Subcutaneous adipose tissue (tissue), 4 donors: ENCODE measurements around the gene SPP2. TPM values are rescaled to one million over a fixed set of nuclear protein-coding genes. Genes with fewer than 3 reads are reported as not detected.

Experiments used
- total RNA-seq, 4 donors: library from RNA; depleted of rRNA; stranded (reverse); fragments of >200 nt; gene quantifications; one replicate each; pipeline ENCODE4 v1.1.0, GENCODE V29; 2016
- TF ChIP-seq, protein P1 (sequence below): fragments of 450-650 bp; IDR thresholded peaks from one replicate; pipeline ENCODE4 v1.5.1; 2016; ENCODE audit warnings: low read depth, mild to moderate bottlenecking, control low read depth, antibody characterized with exemption, moderate library complexity

SPP2 gene
- total RNA-seq, 4 donors from 2014 or later: not detected

DNA sequence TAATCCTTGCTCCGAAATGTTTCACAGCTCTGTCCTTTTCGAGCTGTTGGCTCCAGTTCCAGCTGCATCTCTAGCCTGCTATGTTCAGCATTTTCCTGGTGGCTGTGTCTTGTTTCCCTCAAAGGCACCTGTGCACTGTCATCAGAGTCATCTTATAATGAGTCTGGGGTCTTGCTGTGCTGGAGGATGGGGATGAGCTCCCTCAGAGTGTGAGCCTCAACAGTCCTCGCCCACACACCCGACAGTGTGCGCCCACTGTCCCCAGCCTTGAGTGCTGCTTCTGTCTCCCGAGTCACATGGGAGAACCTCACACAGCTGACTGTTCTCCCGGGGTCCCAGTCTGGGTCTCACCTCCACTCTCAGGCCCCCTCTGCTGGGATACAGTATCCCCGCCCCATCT lies 25.4 kb downstream of the SPP2 start:
- TF ChIP-seq, protein P1, sequence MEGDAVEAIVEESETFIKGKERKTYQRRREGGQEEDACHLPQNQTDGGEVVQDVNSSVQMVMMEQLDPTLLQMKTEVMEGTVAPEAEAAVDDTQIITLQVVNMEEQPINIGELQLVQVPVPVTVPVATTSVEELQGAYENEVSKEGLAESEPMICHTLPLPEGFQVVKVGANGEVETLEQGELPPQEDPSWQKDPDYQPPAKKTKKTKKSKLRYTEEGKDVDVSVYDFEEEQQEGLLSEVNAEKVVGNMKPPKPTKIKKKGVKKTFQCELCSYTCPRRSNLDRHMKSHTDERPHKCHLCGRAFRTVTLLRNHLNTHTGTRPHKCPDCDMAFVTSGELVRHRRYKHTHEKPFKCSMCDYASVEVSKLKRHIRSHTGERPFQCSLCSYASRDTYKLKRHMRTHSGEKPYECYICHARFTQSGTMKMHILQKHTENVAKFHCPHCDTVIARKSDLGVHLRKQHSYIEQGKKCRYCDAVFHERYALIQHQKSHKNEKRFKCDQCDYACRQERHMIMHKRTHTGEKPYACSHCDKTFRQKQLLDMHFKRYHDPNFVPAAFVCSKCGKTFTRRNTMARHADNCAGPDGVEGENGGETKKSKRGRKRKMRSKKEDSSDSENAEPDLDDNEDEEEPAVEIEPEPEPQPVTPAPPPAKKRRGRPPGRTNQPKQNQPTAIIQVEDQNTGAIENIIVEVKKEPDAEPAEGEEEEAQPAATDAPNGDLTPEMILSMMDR: no peak

DNA sequence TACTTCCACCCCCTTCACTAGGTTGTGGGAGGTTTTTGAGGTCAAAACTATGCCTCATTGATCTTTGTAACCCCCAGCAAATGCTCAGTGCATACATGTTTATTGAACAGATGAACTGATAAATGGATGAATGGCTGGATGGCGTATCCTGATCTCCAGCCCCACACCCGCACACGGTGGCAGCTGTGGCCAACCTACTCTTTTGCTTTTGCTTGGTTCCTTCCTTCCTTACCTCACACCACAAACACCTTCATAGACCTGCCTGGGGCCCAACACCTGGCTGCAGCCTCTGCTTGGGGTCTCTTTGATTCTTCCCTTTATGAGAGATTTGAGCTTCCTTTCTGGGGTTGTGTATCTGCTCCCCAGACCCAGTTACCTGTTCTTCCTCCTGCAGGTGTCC lies 25.9 kb downstream of the SPP2 start:
- TF ChIP-seq, protein P1: no peak

DNA sequence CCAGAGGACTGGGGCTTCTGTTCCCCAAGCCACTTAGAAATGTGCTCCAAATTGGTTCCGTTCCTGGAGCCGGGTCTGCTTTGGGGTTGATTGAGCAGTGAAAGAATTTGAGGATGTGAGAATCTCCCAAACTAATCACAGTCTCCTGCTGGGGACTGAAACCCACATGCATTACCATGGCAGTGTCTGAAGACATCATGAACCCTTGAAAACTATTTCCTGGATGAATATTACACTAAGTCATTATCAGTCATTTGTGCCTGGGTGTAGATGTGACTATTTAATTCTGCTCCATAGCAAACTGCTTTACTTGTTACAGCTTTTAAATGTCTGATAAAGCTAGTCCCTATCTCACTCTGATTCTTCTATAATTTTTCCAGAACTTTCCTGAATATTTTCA lies 27.6 kb downstream of the SPP2 start:
- TF ChIP-seq, protein P1: no peak

DNA sequence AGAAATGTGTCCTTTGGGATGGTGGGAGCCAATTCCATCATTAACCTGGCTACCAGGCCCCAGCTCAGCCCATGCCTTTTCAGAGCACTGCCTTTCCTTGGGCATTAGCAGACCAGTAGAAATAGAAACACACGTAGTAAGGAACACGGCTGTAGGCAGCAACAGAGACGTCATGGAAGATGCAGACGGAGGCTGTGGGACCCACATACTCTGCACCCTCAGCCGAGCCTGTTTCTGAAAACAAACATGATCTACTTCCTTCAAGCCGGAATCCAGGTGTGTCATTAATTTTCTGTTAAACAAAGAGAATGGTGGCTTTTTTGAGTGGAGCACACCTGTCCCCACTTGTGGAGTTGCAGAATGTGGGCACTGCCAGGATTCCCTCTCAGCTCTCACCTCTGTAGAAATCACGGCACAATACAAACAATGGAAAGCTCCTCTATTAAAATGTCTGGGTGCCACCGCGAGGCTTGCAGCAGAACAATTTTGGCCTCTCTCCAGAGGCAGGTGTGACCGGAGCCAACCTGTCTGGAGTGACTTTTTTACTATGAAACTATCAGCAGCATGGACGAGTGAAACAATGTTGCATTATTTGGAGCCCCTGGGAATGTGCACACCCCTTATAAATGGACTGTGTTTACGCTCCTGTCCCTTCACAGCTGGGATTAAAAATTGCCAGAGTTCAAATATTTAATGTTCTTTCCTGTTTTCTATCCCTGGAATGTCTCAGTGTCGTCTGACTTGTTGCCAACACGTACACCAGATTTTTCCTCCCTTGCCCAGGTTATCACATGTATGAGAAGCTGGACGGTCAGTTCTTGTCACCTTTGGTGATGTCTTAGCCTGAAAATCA lies 31.7 kb downstream of the SPP2 start:
- TF ChIP-seq, protein P1: no peak

DNA sequence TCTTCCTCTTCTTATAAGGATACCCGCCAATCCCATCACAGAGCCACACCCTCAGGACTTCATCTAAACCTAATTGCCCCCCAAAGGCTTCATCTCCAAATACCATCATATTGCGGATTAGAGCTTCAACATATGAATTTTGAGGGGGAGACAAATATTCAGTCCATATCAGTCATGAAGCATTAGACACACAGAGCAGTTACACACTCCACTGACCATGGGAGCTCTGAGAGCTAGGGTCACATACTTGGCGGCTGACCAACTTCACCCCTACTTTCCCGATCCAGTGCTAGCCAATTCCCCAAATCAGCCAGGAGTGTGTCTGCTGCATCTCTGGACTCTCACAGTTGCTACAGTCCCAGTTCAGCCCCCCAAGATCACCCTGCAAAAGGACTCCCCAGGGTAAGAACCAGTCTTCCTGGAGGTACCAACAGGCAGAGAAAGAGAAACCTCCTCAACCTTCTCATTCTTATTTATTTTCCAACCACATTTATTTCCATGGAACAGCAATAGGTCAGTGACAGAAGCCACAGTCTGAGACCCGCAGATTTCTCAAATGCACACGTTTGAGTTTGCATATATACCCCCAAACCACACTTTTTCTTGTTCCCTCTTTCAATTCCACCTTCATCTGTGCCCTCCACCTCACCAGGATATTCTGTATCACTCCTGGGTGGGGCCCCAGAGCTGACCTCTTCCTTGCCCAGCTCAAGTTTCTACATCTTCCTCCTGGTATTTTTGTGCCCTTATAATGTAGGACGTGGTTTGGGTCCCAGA lies 33.3 kb downstream of the SPP2 start:
- TF ChIP-seq, protein P1: no peak

DNA sequence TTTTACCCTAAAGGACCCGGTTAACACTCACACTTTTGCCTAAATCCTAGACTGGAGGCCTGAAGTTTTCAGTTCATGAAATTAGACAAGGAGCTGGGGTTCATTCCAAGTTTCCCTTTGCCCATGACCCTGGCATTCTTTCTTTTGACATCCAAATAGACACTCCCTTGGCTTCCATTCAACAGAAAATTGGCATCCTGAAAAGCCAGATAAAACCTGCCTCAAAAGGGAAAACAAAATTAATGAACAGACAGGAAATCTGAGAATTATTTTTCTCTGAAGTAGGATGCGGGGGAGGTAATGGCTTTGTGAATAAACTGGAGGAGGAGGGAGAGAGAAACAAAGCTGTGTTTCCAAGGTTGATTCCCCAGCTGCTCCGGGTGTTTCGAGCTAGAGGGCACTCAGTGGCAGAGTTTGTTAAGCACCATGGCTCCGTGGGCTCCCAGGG lies 41.0 kb downstream of the SPP2 start:
- TF ChIP-seq, protein P1: no peak

DNA sequence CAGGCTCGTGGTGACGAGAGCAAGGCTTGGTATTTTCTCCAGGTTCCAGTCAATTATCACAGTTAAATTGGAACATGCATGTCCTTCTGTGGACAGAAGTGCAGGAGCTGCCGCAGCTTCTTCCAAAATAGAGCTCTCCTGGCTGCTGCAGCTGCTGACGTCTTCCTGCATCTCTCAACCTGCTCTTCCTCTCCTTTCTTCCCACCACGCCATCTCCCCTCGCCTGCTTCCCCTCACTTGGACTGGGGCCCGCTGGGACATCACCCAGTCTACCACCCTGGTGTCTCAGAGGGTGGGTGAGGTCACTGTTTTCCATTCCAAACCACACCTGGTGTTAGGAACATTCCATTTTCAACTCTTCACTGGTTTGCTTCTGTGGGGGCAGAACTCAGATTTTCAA lies 41.4 kb downstream of the SPP2 start:
- TF ChIP-seq, protein P1: no peak
